HepG2 (cell line): ENCODE measurements around the gene ZACN. TPM values are rescaled to one million over a fixed set of nuclear protein-coding genes. Genes with fewer than 3 reads are reported as not detected.

Experiments used
- ATAC-seq: fragments of 200-7000 bp; cut with Tn5 transposase; 3 replicates; pipeline ENCODE4 v1.9.1; 2020; ENCODE audit warnings: mild to moderate bottlenecking, moderate library complexity
- BruUV-seq: library from RNA; stranded (reverse); fragments of 400-500 nt; replicated peaks from 2 replicates; lab custom pipeline; 2021; lab: Mats Ljungman, UMichigan
- CTCF ChIA-PET: fragments of 300-600 bp; formaldehyde crosslinking; extraction: SDS; loops from one replicate; lab custom pipeline; 2021; ENCODE audit warnings: low total read pairs, inconsistent platforms, low intra/inter-chr PET ratio; lab: Yijun Ruan, JAX
- POLR2A ChIA-PET: fragments of 350-600 bp; sonication (Branson Sonifier 250); formaldehyde crosslinking; loops from one replicate; lab custom pipeline; 2020; ENCODE audit warnings: antibody characterized with exemption, inconsistent platforms; lab: Yijun Ruan, JAX
- DNase-seq: peaks from one replicate; pipeline ENCODE4 v3.0.0-alpha.2; 2015; ENCODE audit warnings: low spot score
- FAIRE-seq: peaks from 3 replicates; lab custom pipeline; 2011; peaks lifted over from hg19 to GRCh38; lab: Jason Lieb, UNC
- H2AFZ ChIP-seq: one replicate; pipeline ENCODE4 v1.6.1; 2011; ENCODE audit warnings: low read length, inconsistent platforms
- H3K27ac ChIP-seq: fragments of 300-600 bp; 3 replicates; pipeline ENCODE4 v1.8.0; 2011; ENCODE audit warnings: mixed run types, mild to moderate bottlenecking, mixed read lengths, low read length, inconsistent platforms; ENCODE audit not compliant: insufficient read depth; ENCODE audit errors: extremely low read length
- H3K27me3 ChIP-seq, 2 experiments: fragments of 200-600 bp in 1 of 2; 2 replicates in 1 of 2; 3 replicates in 1 of 2; pipeline versions ENCODE4 v1.6.0 to v1.8.0; 2011; ENCODE audit warnings: low read length in 2 of 2, mild to moderate bottlenecking in 2 of 2, moderate library complexity in 2 of 2, inconsistent platforms in 1 of 2; ENCODE audit not compliant: insufficient read depth in 2 of 2, control insufficient read depth in 1 of 2
- H3K36me3 ChIP-seq, 2 experiments: fragments of 200-600 bp in 1 of 2; replicated peaks in 1 of 2; 2 replicates in 1 of 2; 3 replicates in 1 of 2; pipeline versions ENCODE4 v1.5.1 to v1.8.0; 2011; ENCODE audit warnings: low read length in 2 of 2, inconsistent platforms in 1 of 2; ENCODE audit not compliant: insufficient read depth in 2 of 2, control insufficient read depth in 1 of 2
- H3K4me1 ChIP-seq: 2 replicates; pipeline ENCODE4 v1.5.1; 2012; ENCODE audit warnings: low read length, inconsistent platforms; ENCODE audit not compliant: insufficient read depth
- H3K4me2 ChIP-seq: 2 replicates; pipeline ENCODE4 v1.6.0; 2011; ENCODE audit warnings: low read depth, low read length, inconsistent platforms
- H3K4me3 ChIP-seq, 3 experiments: fragments of 200-600 bp in 1 of 3; sonication (generic), shearing (Covaris generic) in 1 of 3; replicated peaks in 1 of 3; 2 replicates each; pipeline ENCODE4 v1.5.1; 2011 to 2016; ENCODE audit warnings: low read length in 3 of 3, inconsistent platforms in 2 of 3, low read depth in 2 of 3, mild to moderate bottlenecking in 2 of 3, control low read depth in 1 of 3, mixed read lengths in 1 of 3; ENCODE audit not compliant: insufficient read depth in 1 of 3
- H3K79me2 ChIP-seq: one replicate; pipeline ENCODE4 v1.6.1; 2011; ENCODE audit warnings: low read length, inconsistent platforms; ENCODE audit not compliant: insufficient read depth
- H3K9ac ChIP-seq: 2 replicates; pipeline ENCODE4 v1.6.0; 2011; ENCODE audit warnings: mild to moderate bottlenecking, low read depth, low read length, inconsistent platforms; ENCODE audit not compliant: insufficient read depth
- H3K9me3 ChIP-seq: 2 replicates; pipeline ENCODE4 v1.5.1; 2012; ENCODE audit warnings: mild to moderate bottlenecking, low read length
- H4K20me1 ChIP-seq: 2 replicates; pipeline ENCODE4 v1.6.0; 2011; ENCODE audit warnings: inconsistent platforms, mild to moderate bottlenecking, low read length, moderate library complexity; ENCODE audit not compliant: insufficient read depth
- FOXJ3 ChIP-seq: sonication (generic); formaldehyde crosslinking; IDR thresholded peaks from 2 replicates; pipeline ENCODE4 v1.4.0; 2020; ENCODE audit warnings: missing genetic modification reagents, mild to moderate bottlenecking, borderline replicate concordance
- FOXM1 ChIP-seq: sonication (generic); formaldehyde crosslinking; IDR thresholded peaks from 2 replicates; pipeline ENCODE4 v1.5.0; 2020; ENCODE audit warnings: missing genetic modification reagents
- MATR3 ChIP-seq: sonication (generic); formaldehyde crosslinking; IDR thresholded peaks from 2 replicates; pipeline ENCODE4 v1.4.0; 2020; ENCODE audit warnings: missing genetic modification reagents
- MYNN ChIP-seq: sonication (generic); formaldehyde crosslinking; IDR thresholded peaks from 2 replicates; pipeline ENCODE4 v1.4.0; 2020; ENCODE audit warnings: mild to moderate bottlenecking, low read depth, missing genetic modification reagents
- NR1H2 ChIP-seq: sonication (generic); formaldehyde crosslinking; IDR thresholded peaks from 2 replicates; pipeline ENCODE4 v1.8.1; 2022; ENCODE audit warnings: low read depth, missing genetic modification reagents, borderline replicate concordance
- RORA ChIP-seq: sonication (generic); formaldehyde crosslinking; IDR thresholded peaks from 2 replicates; pipeline ENCODE4 v1.5.0; 2020; ENCODE audit warnings: mild to moderate bottlenecking, missing genetic modification reagents, moderate library complexity
- SOX6 ChIP-seq, 2 experiments: fragments of 450-650 bp in 1 of 2; sonication (generic) in 1 of 2; formaldehyde crosslinking in 1 of 2; IDR thresholded peaks; 2 replicates each; pipeline versions ENCODE4 v1.4.0 to v1.6.1; 2017 to 2020; ENCODE audit warnings: antibody characterized with exemption in 1 of 2, mild to moderate bottlenecking in 1 of 2, missing genetic modification reagents in 1 of 2
- SRSF9 ChIP-seq: fragments of 200-400 bp; formaldehyde crosslinking; IDR thresholded peaks from 2 replicates; pipeline ENCODE4 v1.6.1; 2018; ENCODE audit warnings: borderline replicate concordance, mild to moderate bottlenecking, low read depth, low read length; ENCODE audit not compliant: insufficient read depth, poor library complexity, severe bottlenecking
- ZNF224 ChIP-seq: sonication (generic); formaldehyde crosslinking; IDR thresholded peaks from 2 replicates; pipeline ENCODE4 v1.5.0; 2020; ENCODE audit warnings: mild to moderate bottlenecking, missing genetic modification reagents
- ZNF572 ChIP-seq: sonication (generic); formaldehyde crosslinking; IDR thresholded peaks from 2 replicates; pipeline ENCODE4 v1.5.1; 2020; ENCODE audit warnings: mild to moderate bottlenecking, missing genetic modification reagents
- ZNF773 ChIP-seq: sonication (generic); formaldehyde crosslinking; IDR thresholded peaks from 2 replicates; pipeline ENCODE4 v1.4.0; 2020; ENCODE audit warnings: missing genetic modification reagents, borderline replicate concordance
- ZSCAN25 ChIP-seq: sonication (generic); formaldehyde crosslinking; IDR thresholded peaks from 2 replicates; pipeline ENCODE4 v1.8.0; 2022; ENCODE audit warnings: mild to moderate bottlenecking, missing genetic modification reagents
- WGBS: methylation state at CpG from one replicate; pipeline ENCODE4 v1.1.6; 2017; ENCODE audit warnings: low lambda C conversion rate; 5-methylcytosine and 5-hydroxymethylcytosine counted together
- in situ Hi-C: cut with HindIII; loops from 2 replicates; pipeline ENCODE4 v1.10.0; 2017; ENCODE audit warnings: low pct_unique_long_range_greater_than_20kb; ENCODE audit not compliant: extremely low pct_ligation_motif_present
- intact Hi-C: fragments of 100-400 bp; cut with micrococcal nuclease; formaldehyde crosslinking; loops from one replicate; pipeline ENCODE4 v1.10.0; 2022; ENCODE audit not compliant: unreplicated experiment
- polyA plus RNA-seq, 8 experiments: library from polyadenylated mRNA; depleted of rRNA in 3 of 8; stranded (reverse) in 7 of 8; unstranded in 1 of 8; fragments of >200 nt; fragmentation: Illumina TruSeq in 4 of 8; extraction: Trizol in 4 of 8; gene quantifications; 2 replicates each; pipeline versions ENCODE4 v1.2.1 to v1.2.3, GENCODE V29; 2011 to 2016; ENCODE audit warnings: low read depth in 4 of 8, missing spikeins in 1 of 8, mixed read lengths in 1 of 8; ENCODE audit not compliant: insufficient read depth in 1 of 8
- total RNA-seq, 5 experiments: library from RNA; depleted of rRNA; stranded (reverse); fragments of >200 nt; fragmentation: Illumina TruSeq; extraction: Trizol; gene quantifications; 2 replicates each; pipeline ENCODE4 v1.2.3, GENCODE V29; 2016; ENCODE audit warnings: low read depth in 1 of 5
- TF ChIP-seq, protein P1 (sequence below): sonication (generic); formaldehyde crosslinking; IDR thresholded peaks from 2 replicates; pipeline ENCODE4 v1.8.0; 2022; ENCODE audit warnings: missing genetic modification reagents, mild to moderate bottlenecking, inconsistent platforms, borderline replicate concordance
- TF ChIP-seq, protein P2 (sequence below): IDR thresholded peaks from 2 replicates; pipeline ENCODE4 v1.6.1; 2016; ENCODE audit warnings: mild to moderate bottlenecking
- TF ChIP-seq, protein P3 (sequence below): IDR thresholded peaks from 2 replicates; pipeline ENCODE4 v1.6.1; 2016; ENCODE audit warnings: missing compliant biosample characterization, missing genetic modification reagents, borderline replicate concordance
- TF ChIP-seq, protein P4 (sequence below): sonication (generic); formaldehyde crosslinking; IDR thresholded peaks from 2 replicates; pipeline ENCODE4 v1.4.0; 2020; ENCODE audit warnings: missing genetic modification reagents
- TF ChIP-seq, protein P5 (sequence below): sonication (generic); formaldehyde crosslinking; IDR thresholded peaks from 2 replicates; pipeline ENCODE4 v1.5.1; 2020; ENCODE audit warnings: missing genetic modification reagents, mild to moderate bottlenecking, borderline replicate concordance

ZACN gene
- total and polyA plus RNA-seq, 2 of the 13 experiments (the other 11 are each of a cell fraction or from before 2014, with no cell fraction given) = 0.11 to 0.15 TPM

DNA sequence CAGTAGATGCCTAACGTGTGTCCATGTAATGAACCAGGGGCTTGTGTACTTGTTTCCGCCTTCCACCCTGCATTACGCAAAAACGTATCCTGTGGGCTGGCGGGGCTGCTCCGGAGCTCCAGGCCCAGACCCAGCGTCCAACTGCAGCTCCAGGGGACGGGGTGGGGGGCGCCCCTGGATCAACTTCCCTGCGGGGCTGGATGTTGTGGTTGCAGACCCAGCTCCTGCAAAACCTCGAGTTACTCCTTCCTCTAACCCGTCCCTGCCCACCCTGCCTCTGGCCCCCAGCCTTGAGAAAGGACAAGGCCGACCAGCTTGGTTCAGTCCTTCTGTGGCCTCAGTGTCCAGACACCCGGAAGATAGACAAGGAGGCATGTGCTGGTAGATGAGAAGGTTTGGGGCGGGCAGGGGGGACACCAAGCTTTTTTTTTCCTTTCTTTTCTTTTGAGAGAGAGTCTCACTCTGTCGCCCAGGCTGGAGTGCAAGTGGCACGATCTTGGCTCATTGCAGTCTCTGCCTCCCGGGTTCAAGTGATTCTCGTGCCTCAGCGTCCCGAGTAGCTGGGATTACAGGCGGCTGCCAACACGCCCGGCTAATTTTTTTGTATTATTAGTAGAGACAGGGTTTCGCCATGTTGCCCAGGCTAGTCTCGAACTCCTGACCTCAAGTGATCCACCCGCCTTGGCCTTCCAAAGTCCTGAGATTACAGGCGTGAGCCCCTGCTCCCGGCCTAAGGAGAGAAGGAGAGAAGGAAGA, 25.3 kb downstream of the ZACN start:
- Histone ChIP-seq H3K36me3 (peaks cover 13 to 20% of the 10 kb centered on the region in 2 experiments), H3K9me3 (no peaks in the 10 kb centered on the region), H3K27ac (peak overlapping the region; percentile 83), H2AFZ (peak overlapping the region; percentile 50), H3K4me1 (peaks cover 48% of the 10 kb centered on the region), H3K79me2 (peaks cover 18% of the 10 kb centered on the region), H4K20me1 (no peaks in the 10 kb centered on the region), H3K9ac (peak overlapping the region; percentile 86), H3K27me3 (no peaks in the 10 kb centered on the region; a peak in 1 of 5 replicates), H3K4me2 (peak overlapping the region; percentile 97), H3K4me3 (peak overlapping the region; percentile 78 to 87 (median 79))
- ATAC-seq = no peak
- ChIA-PET POLR2A (interaction anchor here (1.0 to 2.3 kb wide), 15 partner anchors 9 to 324 kb away, joined by 3 to 8 read pairs (median 4); partner anchors contain the start of genes ACOX1, EVPL, GALR2 and SRP68), CTCF (no interaction called here)
- TSS peak; percentile 99 for BruUV-seq
- FAIRE-seq = no peak
- intact Hi-C loops (no loop called here), in situ Hi-C loops (no loop called here)
- WGBS = 72% methylated on average over 24 of the region's 29 CpGs
- DNase-seq = peak; percentile 61
- TF ChIP-seq, protein P1, sequence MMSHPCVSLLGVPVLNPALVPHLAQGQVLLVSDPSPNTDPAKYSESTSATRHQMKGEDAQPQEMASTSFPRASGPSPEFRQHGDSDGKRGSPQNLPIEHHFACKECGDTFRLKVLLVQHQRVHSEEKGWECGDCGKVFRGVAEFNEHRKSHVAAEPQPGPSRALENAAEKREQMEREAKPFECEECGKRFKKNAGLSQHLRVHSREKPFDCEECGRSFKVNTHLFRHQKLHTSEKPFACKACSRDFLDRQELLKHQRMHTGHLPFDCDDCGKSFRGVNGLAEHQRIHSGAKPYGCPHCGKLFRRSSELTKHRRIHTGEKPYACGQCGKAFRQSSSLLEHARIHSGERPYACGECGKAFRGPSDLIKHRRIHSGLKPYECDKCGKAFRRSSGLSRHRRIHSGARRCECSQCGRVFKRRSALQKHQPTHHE (CRISPR knock-in tag) = peak; percentile 37; the same call in 1 of the 2 replicates
- TF ChIP-seq SRSF9 = no peak
- TF ChIP-seq, protein P2, sequence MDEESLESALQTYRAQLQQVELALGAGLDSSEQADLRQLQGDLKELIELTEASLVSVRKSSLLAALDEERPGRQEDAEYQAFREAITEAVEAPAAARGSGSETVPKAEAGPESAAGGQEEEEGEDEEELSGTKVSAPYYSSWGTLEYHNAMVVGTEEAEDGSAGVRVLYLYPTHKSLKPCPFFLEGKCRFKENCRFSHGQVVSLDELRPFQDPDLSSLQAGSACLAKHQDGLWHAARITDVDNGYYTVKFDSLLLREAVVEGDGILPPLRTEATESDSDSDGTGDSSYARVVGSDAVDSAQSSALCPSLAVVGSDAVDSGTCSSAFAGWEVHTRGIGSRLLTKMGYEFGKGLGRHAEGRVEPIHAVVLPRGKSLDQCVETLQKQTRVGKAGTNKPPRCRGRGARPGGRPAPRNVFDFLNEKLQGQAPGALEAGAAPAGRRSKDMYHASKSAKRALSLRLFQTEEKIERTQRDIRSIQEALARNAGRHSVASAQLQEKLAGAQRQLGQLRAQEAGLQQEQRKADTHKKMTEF (CRISPR knock-in tag) = no peak
- TF ChIP-seq ZNF224 (CRISPR knock-in tag) = peak; percentile 77; the same call in 1 of the 2 replicates
- TF ChIP-seq, protein P3, sequence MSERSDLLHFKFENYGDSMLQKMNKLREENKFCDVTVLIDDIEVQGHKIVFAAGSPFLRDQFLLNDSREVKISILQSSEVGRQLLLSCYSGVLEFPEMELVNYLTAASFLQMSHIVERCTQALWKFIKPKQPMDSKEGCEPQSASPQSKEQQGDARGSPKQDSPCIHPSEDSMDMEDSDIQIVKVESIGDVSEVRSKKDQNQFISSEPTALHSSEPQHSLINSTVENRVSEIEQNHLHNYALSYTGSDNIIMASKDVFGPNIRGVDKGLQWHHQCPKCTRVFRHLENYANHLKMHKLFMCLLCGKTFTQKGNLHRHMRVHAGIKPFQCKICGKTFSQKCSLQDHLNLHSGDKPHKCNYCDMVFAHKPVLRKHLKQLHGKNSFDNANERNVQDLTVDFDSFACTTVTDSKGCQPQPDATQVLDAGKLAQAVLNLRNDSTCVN = no peak
- TF ChIP-seq MATR3 = no peak
- TF ChIP-seq NR1H2 = no peak
- TF ChIP-seq, protein P4, sequence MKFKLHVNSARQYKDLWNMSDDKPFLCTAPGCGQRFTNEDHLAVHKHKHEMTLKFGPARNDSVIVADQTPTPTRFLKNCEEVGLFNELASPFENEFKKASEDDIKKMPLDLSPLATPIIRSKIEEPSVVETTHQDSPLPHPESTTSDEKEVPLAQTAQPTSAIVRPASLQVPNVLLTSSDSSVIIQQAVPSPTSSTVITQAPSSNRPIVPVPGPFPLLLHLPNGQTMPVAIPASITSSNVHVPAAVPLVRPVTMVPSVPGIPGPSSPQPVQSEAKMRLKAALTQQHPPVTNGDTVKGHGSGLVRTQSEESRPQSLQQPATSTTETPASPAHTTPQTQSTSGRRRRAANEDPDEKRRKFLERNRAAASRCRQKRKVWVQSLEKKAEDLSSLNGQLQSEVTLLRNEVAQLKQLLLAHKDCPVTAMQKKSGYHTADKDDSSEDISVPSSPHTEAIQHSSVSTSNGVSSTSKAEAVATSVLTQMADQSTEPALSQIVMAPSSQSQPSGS (CRISPR knock-in tag) = no peak
- no peak for TF ChIP-seq ZSCAN25
- TF ChIP-seq, protein P5, sequence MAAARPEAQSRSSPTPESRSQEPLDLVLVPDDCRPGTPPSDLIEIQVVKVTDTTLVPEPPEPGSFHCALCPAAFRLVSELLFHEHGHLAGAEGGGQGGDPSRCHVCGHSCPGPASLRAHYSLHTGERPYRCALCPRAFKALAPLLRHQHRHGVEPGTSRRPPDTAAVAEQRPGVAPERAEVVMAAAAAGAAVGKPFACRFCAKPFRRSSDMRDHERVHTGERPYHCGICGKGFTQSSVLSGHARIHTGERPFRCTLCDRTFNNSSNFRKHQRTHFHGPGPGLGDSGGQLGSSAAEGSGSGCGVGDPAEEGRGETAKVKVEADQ (CRISPR knock-in tag) = 0 out of 2 replicates have a peak, but pooled peaks have one; percentile 9
- no peak for TF ChIP-seq FOXM1 (CRISPR knock-in tag)
- TF ChIP-seq ZNF773 = no peak
- TF ChIP-seq MYNN (CRISPR knock-in tag) = no peak
- no peak for TF ChIP-seq ZNF572 (CRISPR knock-in tag)
- no peak for TF ChIP-seq RORA (CRISPR knock-in tag)
- no peak for TF ChIP-seq SOX6 (IDR thresholded peaks at IDR 0.05)
- TF ChIP-seq SOX6 (CRISPR knock-in tag; IDR thresholded peaks at IDR 0.05) = no peak
- TF ChIP-seq FOXJ3 (CRISPR knock-in tag) = no peak
